Activated CD8-positive, alpha-beta T cell treated with anti-CD3 and anti-CD28 coated beads, Interleukin-2, amount 10 ng/mL, durations not matched to agents 7 days and 5 days (primary cell): ENCODE data around the gene PRSS38. TPM values are rescaled to one million over a fixed set of nuclear protein-coding genes. Genes with fewer than 3 reads are reported as not detected.

Experiments used
- ATAC-seq: fragments of 150-1000 bp; cut with Tn5 transposase; one replicate; pipeline ENCODE4 v1.10.0; 2021; ENCODE audit warnings: moderate library complexity
- CTCF ChIA-PET: fragments of 350-600 bp; sonication (Branson Sonifier 250); formaldehyde crosslinking; loops from one replicate; lab custom pipeline; 2021; ENCODE audit warnings: antibody characterized with exemption; lab: Charles Lee
- POLR2A ChIA-PET: fragments of 350-600 bp; sonication (Branson Sonifier 250); formaldehyde crosslinking; loops from one replicate; lab custom pipeline; 2021; ENCODE audit warnings: antibody characterized with exemption; lab: Charles Lee
- DNase-seq: peaks from one replicate; pipeline ENCODE4 v3.0.0-alpha.2; 2020
- H3K27ac Mint-ChIP-seq: one replicate; pipeline ENCODE4 v1.8.0; 2021; ENCODE audit warnings: mild to moderate bottlenecking, mixed read lengths
- H3K27me3 Mint-ChIP-seq: one replicate; pipeline ENCODE4 v1.8.0; 2021; ENCODE audit warnings: low read depth, mixed read lengths
- H3K36me3 Mint-ChIP-seq: one replicate; pipeline ENCODE4 v1.8.0; 2021; ENCODE audit warnings: low read depth, mixed read lengths
- H3K4me1 Mint-ChIP-seq: one replicate; pipeline ENCODE4 v1.8.0; 2021; ENCODE audit warnings: low read depth, mixed read lengths
- H3K4me3 Mint-ChIP-seq: one replicate; pipeline ENCODE4 v1.8.0; 2021; ENCODE audit warnings: mild to moderate bottlenecking, mixed read lengths
- H3K9me3 Mint-ChIP-seq: one replicate; pipeline ENCODE4 v1.8.0; 2022; ENCODE audit warnings: mixed read lengths; ENCODE audit not compliant: insufficient read depth
- total RNA-seq, 2 experiments: library from RNA; stranded (reverse); gene quantifications; one replicate each; pipeline ENCODE4 v1.2.3, GENCODE V29; 2021

Gene PRSS38
- total RNA-seq, 2 experiments from 2014 or later: not detected

DNA sequence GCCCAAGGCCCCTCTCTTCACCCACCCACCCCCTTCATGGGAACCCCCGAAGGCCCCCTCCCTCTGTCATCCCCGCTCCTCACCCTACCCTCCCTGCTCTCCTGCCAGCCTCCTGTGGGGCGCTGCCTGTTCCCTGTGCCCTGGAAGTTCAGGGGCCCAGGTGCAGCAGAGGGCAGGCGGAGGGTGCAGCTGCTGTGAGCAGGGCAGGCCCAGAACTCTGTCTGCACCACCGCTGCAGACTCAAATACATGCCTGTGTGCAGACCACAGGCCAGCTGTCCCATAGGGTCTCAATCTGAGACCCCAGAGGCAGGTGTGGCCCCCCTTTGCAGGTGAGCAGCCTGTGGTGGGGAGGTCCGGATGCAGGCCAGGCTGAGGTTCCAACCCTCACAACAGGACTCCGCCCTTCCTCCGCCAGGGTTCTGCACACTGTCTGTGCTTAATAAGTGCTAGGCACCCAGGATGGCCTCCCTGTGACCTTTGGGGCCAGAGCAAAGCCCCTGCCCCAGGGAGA is 69.7 kb downstream of the PRSS38 start:
- Mint-ChIP-seq H3K4me3 (no peak overlapping the region), H3K27ac (peak overlapping the region; percentile 81), H3K27me3 (peaks cover 5% of the 10 kb centered on the region), H3K4me1 (peaks cover 11% of the 10 kb centered on the region), H3K9me3 (no peaks in the 10 kb centered on the region), H3K36me3 (no peaks in the 10 kb centered on the region)
- ATAC-seq: peak; percentile 45
- POLR2A ChIA-PET: no interaction called here
- DNase-seq: peak; percentile 53
- CTCF ChIA-PET: no interaction called here

DNA sequence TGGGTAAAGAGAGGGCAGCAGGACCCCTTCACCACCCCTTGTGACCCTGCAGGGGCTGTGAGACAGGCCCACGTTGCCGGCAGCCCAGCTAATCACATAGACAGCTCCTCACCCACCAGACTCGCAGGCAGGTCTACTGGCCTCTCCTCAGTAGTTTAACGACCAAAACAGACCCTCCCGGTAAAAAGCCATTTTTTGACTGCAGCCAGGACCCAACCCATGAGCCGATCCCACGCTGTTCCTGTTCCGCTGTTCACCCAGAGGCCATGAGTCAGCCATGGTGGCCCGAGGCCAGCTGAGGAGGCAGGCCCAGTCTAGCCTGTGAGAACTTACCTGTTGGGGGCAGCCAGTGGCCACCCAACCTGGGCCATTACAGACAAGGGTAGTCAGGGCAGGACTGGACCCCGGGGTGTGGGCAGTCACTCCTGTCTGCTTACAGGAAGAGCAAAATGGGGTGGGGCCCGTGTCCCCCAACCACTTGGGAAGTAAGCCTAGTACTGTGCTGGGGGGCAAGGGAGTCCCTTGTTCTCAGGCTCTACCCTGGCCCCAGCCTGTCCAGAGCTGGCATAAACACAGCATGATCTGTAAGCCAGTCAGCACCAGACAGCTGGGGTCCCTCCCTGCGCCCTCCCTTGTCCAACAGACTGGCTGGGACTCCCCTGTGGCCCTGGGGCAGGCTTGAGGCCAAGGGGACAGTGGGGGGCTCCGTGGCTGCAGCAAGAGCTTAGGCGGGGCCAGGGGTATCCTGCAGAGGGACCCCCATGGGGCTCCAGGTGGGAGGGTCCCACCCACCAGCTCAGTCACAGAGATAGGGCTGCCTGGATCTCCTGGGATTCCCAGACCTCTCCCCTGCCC is 70.4 kb downstream of the PRSS38 start:
- peak; percentile 19 for DNase-seq
- Mint-ChIP-seq H3K36me3 (no peaks in the 10 kb centered on the region), H3K27me3 (peaks cover 3% of the 10 kb centered on the region), H3K27ac (peak overlapping the region; percentile 81), H3K4me3 (no peak overlapping the region), H3K4me1 (peaks cover 11% of the 10 kb centered on the region), H3K9me3 (no peaks in the 10 kb centered on the region)
- ChIA-PET POLR2A (no interaction called here), CTCF (no interaction called here)
- ATAC-seq: no peak

DNA sequence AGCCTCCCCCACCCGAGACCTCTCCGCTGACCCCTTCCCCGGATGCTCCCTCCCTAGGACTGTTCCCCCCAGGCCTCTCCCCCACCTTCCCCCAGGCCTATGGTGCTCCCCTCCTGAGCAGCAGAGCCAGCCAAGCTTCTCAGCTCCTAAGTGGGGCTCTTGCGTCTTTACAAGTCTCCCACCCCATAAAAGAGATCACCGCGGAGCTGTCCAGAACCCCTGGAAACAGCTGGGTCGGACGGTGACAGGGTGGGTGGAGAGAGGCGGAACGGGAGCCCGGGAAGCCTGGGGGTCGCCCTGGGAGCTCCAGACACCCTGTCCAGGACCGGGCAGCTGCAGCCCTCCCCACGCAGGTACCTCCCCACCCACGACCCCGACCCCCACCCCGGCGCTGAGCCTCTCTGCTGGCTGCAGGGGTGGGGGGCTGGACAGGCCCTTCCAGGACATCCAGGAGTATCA is 71.1 kb downstream of the PRSS38 start:
- ATAC-seq: no peak
- POLR2A ChIA-PET: no interaction called here
- no peak overlapping the region for H3K4me3 Mint-ChIP-seq
- H3K9me3 Mint-ChIP-seq: no peaks in the 10 kb centered on the region
- H3K27ac Mint-ChIP-seq: no peak overlapping the region
- peaks cover 3% of the 10 kb centered on the region for H3K27me3 Mint-ChIP-seq
- peak; percentile 18 for DNase-seq
- CTCF ChIA-PET: no interaction called here
- H3K4me1 Mint-ChIP-seq: peaks cover 11% of the 10 kb centered on the region
- H3K36me3 Mint-ChIP-seq: no peaks in the 10 kb centered on the region

DNA sequence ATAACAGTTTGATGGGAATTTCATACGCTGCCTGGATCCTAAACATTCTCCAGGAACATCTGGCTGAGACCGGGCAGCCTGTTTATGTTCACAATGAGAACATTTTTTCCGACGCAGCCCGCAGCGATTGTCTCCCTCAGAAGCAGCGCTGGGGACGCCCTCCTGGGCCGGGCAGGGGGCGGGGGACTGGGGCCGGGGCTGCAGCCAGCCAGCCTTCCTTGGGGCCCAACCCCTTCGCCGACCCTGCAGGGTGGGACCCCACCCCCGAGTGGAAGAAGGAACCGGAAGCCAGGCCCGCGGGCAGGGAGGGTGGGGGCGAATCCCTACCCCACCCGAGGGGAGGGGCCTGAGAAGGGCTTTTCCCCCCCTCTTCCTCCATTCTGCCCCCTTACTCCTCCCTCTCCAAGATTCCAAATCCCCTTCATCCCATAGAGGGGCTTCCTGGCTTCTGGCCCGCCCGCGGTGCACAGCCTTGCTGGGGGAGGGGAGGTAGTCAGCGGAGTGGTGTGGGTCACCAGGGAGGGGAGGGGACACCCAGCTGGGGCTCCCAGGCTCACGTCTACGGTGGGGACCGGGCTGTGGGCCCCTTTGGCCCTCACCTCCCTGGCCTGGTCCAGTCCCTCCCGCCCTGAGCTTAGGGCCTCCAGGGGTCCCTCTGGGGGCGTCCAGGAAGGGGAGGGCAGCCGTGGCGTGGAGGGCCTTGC is 71.7 kb downstream of the PRSS38 start:
- no peaks in the 10 kb centered on the region for H3K36me3 Mint-ChIP-seq
- peaks cover 11% of the 10 kb centered on the region for H3K4me1 Mint-ChIP-seq
- no peaks in the 10 kb centered on the region for H3K9me3 Mint-ChIP-seq
- ChIA-PET CTCF (no interaction called here), POLR2A (no interaction called here)
- H3K4me3 Mint-ChIP-seq: no peak overlapping the region
- DNase-seq (peak; percentile 26), ATAC-seq (no peak)
- no peak overlapping the region for H3K27ac Mint-ChIP-seq
- no peaks in the 10 kb centered on the region for H3K27me3 Mint-ChIP-seq

DNA sequence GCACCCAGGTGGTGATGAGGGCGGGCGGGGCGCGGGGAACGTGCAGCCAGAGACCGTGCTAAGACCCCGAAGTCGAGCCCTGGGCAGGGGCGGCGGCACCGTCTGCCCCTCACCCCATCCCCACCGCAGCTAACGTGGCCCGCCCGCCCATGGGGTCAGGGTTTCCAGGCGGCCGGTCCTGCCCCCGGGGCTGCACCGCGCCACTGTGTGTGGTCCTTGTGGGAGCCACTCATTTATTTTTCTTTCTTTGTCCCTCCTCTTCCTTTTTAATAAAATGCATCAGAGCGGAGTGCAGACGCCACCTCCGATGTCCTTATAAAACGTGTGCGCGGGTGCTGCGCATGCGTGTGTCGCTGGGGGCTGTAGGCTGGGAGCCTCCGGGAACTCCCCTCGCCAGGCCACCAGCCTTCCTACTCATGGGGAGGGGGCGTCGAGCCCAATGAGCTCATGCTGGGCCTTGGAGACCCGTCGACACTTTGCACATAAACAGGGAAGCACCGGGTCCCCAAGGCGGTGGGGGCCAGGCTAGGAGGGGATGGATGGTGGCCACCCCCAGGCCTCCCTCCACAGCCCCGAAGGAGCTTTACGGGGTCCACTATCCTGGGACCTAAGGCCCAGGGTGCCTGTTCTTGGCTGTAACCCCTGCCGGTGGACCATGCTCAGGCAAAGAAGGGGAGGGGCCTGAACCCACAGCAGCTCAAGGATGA is 72.4 kb downstream of the PRSS38 start:
- ChIA-PET POLR2A (no interaction called here), CTCF (no interaction called here)
- H3K27ac Mint-ChIP-seq: peak overlapping the region; percentile 68
- H3K4me1 Mint-ChIP-seq: peaks cover 11% of the 10 kb centered on the region
- DNase-seq (peak; percentile 18), ATAC-seq (no peak)
- no peak overlapping the region for H3K4me3 Mint-ChIP-seq
- H3K36me3 Mint-ChIP-seq: no peaks in the 10 kb centered on the region
- no peaks in the 10 kb centered on the region for H3K9me3 Mint-ChIP-seq
- no peaks in the 10 kb centered on the region for H3K27me3 Mint-ChIP-seq

DNA sequence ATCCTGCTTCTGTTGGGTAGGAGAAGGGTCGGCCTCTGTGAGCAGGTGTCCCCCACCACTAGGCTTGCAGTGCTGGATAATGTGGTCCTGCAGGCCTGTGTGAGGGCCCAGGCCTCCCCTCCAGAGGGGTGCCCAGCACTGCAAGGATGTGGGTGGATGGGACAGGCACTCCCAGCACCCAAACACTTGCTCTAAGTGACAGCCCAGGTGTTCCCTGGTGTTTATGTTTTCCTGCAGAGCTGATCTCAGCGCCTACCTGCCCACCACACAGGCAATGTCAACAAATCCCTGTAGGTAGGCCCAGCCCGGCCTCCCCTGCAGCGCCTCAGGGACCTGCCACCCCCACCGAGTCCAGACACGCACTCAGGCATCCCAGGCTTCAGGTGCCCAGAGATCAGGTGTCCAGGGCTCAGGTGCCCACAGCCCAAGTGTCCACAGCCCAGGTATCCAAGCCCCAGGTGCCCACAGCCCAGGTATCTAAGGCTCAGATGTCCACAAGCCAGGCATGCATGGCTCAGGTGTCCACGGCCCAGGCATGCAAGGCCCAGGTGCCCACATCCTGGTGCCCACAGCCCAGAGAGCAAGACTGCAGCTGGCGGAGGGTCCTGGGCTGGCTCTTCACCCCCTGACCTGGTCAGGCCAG is 73.0 kb downstream of the PRSS38 start:
- peaks cover 11% of the 10 kb centered on the region for H3K4me1 Mint-ChIP-seq
- no peak for DNase-seq
- ATAC-seq: no peak
- ChIA-PET CTCF (no interaction called here), POLR2A (no interaction called here)
- H3K4me3 Mint-ChIP-seq: no peak overlapping the region
- H3K27ac Mint-ChIP-seq: no peak overlapping the region
- H3K27me3 Mint-ChIP-seq: no peaks in the 10 kb centered on the region
- no peaks in the 10 kb centered on the region for H3K36me3 Mint-ChIP-seq
- H3K9me3 Mint-ChIP-seq: no peaks in the 10 kb centered on the region

DNA sequence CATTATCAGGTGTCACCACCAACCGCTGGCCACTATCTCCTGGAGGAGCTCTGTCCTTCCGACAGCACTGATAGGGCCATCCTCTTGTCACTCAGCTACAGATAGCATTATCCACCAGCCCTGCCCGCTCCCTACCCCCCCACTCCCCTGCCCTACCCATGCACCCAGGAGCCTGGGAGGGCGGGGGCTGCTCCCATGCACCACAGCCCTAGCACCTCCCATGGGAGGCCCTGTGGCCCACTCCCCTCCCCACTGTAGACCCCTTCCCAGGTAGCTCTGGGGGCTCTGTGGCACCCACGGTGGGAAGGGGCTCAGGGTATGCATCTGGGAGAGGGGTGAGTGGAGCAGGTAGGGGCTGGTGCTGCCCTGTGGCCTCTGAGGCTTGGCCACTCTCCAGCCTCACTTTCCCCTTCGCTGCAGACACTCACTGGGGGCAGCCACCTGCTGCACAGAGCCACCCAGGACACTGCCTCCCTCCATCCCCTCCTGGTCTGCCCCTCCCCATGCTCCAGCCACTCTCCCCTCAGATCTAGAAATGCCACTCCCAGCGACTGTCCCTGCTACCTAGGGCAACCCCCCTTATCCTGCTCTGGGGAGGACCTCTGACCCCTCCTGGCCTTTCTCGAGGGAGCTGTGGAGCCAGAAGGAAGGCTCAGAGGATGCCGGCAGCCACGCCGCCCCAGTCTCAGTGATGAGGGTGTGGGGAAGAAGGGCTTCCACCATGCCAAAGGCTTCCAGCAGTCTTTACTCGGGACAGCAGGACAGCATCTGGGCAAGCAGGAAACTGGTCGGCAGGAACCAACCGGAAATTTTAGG is 73.8 kb downstream of the PRSS38 start:
- ChIA-PET POLR2A (no interaction called here), CTCF (no interaction called here)
- Mint-ChIP-seq H3K4me1 (peaks cover 11% of the 10 kb centered on the region), H3K27ac (no peak overlapping the region), H3K27me3 (no peaks in the 10 kb centered on the region), H3K4me3 (no peak overlapping the region), H3K9me3 (no peaks in the 10 kb centered on the region), H3K36me3 (no peaks in the 10 kb centered on the region)
- ATAC-seq (no peak), DNase-seq (peak; percentile 14)

DNA sequence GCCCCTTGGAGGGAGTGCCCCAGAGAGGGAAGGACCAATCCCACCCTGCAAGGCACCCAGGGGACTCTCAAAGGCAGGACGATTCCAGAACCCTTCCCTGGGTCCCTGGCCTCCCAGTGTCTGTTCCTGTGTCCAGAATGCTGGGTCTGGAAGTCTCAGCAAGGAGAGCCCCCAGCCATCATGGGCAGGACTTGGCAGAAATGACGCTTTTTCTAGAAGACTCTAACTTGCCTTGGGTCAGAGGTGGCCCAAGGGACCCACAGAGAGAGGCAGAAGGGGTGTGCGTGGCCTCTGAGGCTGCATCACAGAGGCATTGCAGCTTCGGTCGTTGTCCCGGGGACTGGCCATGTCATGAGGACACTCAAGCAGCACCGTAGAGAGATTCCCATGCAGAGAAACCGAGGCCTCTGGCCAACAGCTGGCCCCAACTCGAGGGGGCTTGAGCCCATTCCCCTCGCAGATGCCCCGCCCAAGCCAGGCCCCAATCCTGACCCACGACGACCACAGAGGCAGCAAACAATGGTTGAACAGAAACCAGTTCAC is 74.5 kb downstream of the PRSS38 start:
- DNase-seq (peak; percentile 14), ATAC-seq (no peak)
- H3K36me3 Mint-ChIP-seq: no peaks in the 10 kb centered on the region
- H3K27me3 Mint-ChIP-seq: no peaks in the 10 kb centered on the region
- H3K27ac Mint-ChIP-seq: no peak overlapping the region
- POLR2A ChIA-PET: no interaction called here
- CTCF ChIA-PET: no interaction called here
- no peak overlapping the region for H3K4me3 Mint-ChIP-seq
- no peaks in the 10 kb centered on the region for H3K9me3 Mint-ChIP-seq
- peaks cover 11% of the 10 kb centered on the region for H3K4me1 Mint-ChIP-seq

DNA sequence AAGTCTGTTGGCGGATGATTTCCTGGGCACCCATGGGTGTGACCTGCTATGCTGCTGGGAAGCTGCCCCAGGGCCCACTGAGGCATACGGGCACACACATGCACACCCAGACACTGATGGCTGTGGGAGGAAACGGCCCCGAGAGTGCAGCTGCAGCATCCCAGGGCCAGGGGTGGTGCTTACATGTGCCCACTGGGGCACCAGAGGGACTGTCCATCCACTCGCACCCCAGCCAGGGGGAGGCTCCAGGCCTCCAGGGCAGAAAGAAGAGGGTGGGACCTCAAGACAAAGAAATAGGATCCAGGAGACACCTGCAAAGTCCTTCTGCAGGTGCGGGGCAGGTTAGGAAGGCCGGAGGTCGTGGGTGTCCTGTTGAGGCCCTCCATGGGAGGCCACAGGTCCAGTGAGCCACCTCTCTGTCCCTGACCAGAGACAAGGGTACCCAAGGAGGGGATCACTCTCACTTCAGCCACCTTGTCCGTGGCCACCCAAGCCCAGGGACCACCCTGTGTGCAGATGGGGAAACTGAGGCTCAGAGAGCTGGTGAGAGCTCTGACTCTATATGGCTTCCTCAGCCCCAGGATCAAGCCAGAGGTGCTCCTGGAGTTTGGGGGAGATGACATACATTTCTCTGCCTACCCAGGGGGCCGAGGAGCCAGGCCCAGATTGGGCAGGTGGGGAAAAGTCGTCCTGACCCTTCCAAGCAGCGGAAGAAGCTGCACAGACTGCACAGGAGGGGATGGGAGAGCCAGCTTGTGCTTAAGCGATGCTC is 75.2 kb downstream of the PRSS38 start:
- Mint-ChIP-seq H3K9me3 (no peaks in the 10 kb centered on the region), H3K36me3 (no peaks in the 10 kb centered on the region), H3K4me3 (no peak overlapping the region), H3K27ac (no peak overlapping the region), H3K27me3 (no peaks in the 10 kb centered on the region), H3K4me1 (peaks cover 5% of the 10 kb centered on the region)
- ChIA-PET POLR2A (no interaction called here), CTCF (no interaction called here)
- no peak for ATAC-seq
- DNase-seq: peak; percentile 15

DNA sequence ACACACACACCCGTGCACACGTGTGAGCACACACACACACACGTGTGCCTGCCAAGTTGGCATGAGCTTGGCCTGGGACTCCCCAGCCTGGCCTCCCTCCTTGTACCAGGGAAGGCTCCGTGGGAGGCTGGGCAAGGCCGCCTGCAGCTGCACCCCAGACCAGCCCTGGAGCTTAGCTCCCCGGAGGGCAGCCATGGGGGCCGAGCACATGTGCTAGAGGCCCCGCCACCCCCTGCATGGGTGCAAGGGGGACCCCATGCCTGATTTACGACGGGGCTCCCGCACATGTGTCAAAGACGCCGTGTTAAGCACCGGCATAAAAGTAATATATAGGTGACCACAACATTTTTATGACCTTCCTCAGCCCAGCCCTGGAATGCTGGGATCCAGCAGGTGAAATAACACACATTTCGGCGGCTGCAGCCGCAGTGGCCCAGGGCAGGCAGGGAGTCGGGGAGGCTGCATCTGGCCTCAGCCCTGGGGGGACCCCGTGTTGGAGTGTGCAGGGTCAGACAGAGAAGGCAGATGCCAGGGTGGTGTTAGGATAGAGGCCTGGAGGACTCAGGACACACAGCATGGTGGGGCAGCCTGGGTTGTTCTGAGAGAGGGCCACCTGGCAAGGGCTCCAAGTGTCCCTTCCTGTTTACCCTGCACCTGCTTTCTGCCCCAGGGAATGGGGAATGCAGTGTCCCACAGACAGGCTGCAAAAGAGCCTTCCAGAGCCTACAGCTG is 75.9 kb downstream of the PRSS38 start:
- ChIA-PET CTCF (no interaction called here), POLR2A (no interaction called here)
- no peaks in the 10 kb centered on the region for H3K36me3 Mint-ChIP-seq
- H3K4me3 Mint-ChIP-seq: no peak overlapping the region
- H3K4me1 Mint-ChIP-seq: peaks cover 2% of the 10 kb centered on the region
- no peak for ATAC-seq
- no peaks in the 10 kb centered on the region for H3K27me3 Mint-ChIP-seq
- no peaks in the 10 kb centered on the region for H3K9me3 Mint-ChIP-seq
- DNase-seq: peak; percentile 14
- no peak overlapping the region for H3K27ac Mint-ChIP-seq
